SK-N-SH treated with all-trans-retinoic acid at 6 μM for 48 hours (cell line): ENCODE measurements around the gene CTSD.

Source experiments
- CREB5 ChIP-seq: fragments of 250-450 bp; sonication (Bioruptor Pico); IDR thresholded peaks from 2 replicates; pipeline ENCODE4 v1.5.1; 2020; ENCODE audit warnings: low read depth, mild to moderate bottlenecking, moderate library complexity
- CSDC2 ChIP-seq: fragments of 250-450 bp; sonication (Bioruptor Pico); IDR thresholded peaks from 2 replicates; pipeline ENCODE4 v1.5.0; 2020; ENCODE audit warnings: mild to moderate bottlenecking, moderate library complexity
- CSRNP3 ChIP-seq: fragments of 250-450 bp; sonication (Bioruptor Pico); IDR thresholded peaks from 2 replicates; pipeline ENCODE4 v1.5.1; 2021; ENCODE audit warnings: mild to moderate bottlenecking, moderate library complexity
- ESRRG ChIP-seq: fragments of 250-450 bp; sonication (Bioruptor Pico); IDR thresholded peaks from 2 replicates; pipeline ENCODE4 v1.6.1; 2021; ENCODE audit warnings: mild to moderate bottlenecking
- OSR1 ChIP-seq: fragments of 250-450 bp; sonication (Bioruptor Pico); IDR thresholded peaks from 2 replicates; pipeline ENCODE4 v1.8.0; 2022; ENCODE audit warnings: moderate library complexity, mild to moderate bottlenecking, inconsistent platforms
- PATZ1 ChIP-seq: fragments of 250-450 bp; sonication (Bioruptor Pico); IDR thresholded peaks from 2 replicates; pipeline ENCODE4 v1.8.0; 2020; ENCODE audit warnings: mild to moderate bottlenecking, moderate library complexity, borderline replicate concordance
- PPARA ChIP-seq: fragments of 250-450 bp; sonication (Bioruptor Pico); IDR thresholded peaks from 2 replicates; pipeline ENCODE4 v1.5.0; 2020; ENCODE audit warnings: mild to moderate bottlenecking, borderline replicate concordance
- RARB ChIP-seq: fragments of 250-450 bp; sonication (Bioruptor Pico); IDR thresholded peaks from 2 replicates; pipeline ENCODE4 v1.8.0; 2021; ENCODE audit warnings: mild to moderate bottlenecking, moderate library complexity
- TCF4 ChIP-seq: fragments of 250-450 bp; sonication (Bioruptor Pico); IDR thresholded peaks from 2 replicates; pipeline ENCODE4 v1.8.0; 2021; ENCODE audit warnings: mild to moderate bottlenecking, moderate library complexity, borderline replicate concordance
- TSHZ2 ChIP-seq: fragments of 250-450 bp; sonication (Bioruptor Pico); IDR thresholded peaks from 2 replicates; pipeline ENCODE4 v1.5.0; 2020; ENCODE audit warnings: mild to moderate bottlenecking, moderate library complexity
- ZNF565 ChIP-seq: fragments of 450-650 bp; formaldehyde crosslinking; conservative IDR thresholded peaks from 2 replicates; pipeline ENCODE4 v1.5.0; 2020; ENCODE audit warnings: low read depth, mild to moderate bottlenecking, moderate library complexity

- TF ChIP-seq PATZ1 (CRISPR knock-in tag) (no peak), OSR1 (CRISPR knock-in tag) (no peak), TCF4 (no peak), PPARA (CRISPR knock-in tag) (no peak), TSHZ2 (no peak), CREB5 (no peak), RARB (CRISPR knock-in tag) (no peak), ZNF565 (CRISPR knock-in tag) (no peak), CSDC2 (no peak), CSRNP3 (no peak), ESRRG (CRISPR knock-in tag) (no peak)
Measured at GRCh38 chr11:1777737-1778136, 14.0 kb upstream of the CTSD start.
